NCI-H187 treated with DMSO at 0.1 percent for 48 hours (cell line): ENCODE data around the gene RNF112.

Source experiments
- DNase-seq: peaks from one replicate; lab custom pipeline; 2025; lab: John Stamatoyannopoulos, UW

The RNF112 gene

DNA sequence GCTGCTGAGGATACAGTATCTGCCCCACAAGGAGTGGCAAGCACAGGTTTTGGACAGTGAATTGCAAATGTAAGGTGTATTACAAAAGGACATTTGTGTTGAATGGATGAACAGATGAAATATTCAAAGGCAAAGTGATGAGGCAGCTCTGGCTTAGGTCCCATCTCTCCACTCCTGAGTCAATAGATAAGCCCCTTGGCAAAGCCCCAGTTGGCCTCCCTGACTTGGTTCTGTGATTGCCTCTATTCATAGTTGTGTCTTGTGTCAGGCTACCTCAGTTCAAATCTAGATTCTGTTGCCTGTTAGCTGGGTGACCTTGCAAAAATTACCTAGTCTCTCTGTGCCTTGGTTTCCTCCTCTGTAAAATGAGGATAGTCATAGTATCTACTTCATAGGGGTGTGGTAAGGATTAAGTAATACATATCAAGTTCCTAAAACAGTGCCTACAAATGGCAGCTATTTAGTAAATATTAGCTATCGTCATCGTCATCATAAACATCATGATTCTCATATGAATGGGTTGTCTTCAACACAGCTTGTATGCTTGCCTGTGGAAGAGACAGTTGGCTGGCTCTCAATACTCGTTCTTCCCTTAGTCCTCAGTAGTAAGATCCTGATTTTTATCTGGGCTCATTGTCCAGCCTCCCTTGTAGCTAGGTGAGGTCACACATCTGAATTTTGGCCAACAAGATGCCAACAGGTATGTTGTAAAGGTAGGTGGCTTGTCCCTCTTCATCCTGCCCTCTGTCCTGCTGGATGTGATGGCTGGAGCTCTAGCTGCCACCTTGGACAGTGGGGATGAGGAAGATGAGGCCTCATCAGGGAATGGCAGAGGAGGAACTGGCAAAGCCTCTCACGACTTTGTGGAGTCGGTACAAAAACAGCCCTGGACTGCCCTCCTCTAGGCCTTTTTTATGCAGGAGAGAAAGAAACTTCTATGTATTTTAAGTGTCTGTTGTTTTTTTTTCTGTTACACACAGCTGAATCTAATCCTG lies 21.9 kb upstream of the RNF112 start:
- DNase-seq, result no peak

DNA sequence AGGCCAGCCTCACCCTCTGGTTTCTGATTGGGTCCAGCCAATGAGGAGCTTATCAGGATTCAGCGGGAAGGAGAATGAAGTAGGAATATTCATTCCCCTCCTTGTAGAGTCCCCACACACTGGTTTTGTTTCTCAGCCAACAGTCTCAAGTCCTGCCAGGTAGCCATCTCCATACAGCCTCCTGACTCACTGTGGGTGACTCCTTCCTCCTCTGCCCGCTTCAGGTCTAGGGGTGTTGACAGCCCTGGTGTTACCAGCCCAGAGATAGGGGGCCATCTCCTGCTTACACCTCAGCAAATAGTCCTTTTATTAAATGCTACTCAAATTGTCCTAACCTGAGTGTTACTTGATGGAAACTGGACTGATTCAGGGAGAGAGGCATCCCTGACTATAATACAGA lies 20.1 kb upstream of the RNF112 start:
- DNase-seq, result no peak

DNA sequence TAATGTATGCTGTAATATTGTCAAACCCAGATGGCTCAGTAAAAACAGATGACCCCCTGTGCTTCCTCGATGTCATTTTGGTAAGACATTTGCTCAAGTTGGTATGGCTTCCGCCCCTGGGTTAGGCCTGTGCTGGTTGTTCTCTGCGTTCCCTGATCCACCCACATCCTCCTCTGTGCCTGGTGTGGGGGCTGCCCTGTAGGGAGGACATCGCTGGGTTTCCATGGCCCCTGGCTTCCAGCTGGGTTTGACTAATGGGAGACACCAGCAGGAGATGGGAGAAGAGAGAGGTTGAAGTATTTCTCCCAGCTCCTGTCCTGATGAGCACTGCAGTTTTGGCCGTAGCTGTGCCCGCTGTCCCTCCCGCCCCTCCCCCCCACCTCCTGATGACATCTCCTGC lies 19.6 kb upstream of the RNF112 start:
- no peak for DNase-seq

DNA sequence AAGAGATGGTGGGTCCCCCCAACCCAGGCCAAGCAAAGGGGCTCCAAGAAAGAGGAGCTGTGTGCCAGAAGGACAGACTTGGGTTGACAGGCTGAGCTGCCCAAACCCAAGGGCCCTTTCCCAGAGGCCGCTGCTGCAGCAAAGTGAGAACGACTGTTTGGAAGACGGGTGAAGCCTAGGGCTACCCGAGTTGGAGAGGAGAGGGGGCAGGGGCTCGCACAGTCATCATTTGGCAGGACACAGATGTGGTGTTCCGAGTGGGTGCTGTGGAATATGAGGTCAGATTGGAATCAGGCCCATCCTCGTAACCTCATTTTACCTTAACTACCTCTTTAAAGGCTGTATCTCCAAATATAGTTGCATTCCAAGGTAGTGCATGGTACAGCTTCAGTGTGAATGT lies 18.7 kb upstream of the RNF112 start:
- no peak for DNase-seq

DNA sequence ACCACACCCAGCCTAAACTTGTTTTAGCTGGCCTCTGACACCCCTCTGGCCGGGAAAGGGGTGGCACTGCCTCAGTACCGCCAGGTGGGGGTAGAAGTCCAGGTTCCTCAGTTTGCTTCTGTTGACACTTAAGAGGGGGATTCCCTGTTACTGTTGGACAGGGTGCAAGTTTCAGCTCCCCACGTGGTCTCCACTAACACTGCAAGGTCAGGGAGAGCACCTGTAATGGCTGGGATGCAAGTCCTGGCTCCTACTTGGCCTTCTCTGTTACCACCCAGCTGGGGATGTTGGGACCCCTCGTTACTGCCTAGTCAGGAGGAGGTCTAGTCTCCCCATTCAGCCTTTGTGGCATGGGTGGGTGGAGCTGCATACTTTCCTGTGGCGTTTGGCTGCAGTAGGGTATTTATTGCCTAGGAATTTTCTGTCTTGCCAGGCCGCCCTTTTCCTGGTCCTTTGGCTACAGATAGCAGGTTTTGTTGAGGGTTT lies 13.4 kb upstream of the RNF112 start:
- no peak for DNase-seq

DNA sequence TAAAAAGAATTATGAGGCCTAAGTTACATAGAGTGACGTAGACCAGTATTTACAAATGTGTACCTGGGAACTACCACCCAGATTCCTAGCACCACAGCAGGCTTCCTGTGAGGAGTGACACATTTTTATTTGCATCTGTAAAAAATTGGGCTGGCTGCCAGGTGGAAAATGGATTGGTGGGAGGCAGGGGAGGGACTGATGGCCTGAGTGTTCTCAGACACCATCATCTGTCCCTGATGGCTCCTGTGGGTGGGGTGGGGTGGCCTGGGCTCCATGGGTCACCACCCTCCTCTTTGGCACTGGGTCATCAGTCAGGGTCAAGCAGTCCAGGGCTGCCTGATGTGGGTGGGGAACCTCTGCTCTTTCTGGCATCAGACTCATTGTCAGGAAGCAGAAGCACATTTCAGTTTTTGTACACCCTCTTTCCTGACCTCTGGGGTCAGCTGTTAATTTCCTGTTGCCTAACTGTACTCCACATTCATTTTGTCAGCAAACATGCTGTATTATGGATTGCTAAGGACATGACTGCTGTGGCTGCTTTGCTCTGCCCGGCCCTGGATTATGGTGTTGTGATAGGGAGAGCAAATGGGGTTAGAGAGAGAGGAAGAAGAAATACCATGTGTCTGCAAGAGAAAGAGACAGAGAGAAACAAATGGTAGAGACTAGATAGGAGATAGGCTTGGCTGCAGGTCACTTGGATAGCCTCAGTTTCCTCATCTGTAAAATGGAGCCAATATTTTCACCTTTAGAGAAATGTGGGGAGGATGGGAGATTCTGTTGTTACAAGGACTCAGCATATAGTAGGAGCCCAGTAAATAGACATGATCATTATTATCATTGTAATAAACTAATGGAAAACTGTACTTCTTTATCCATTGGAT lies 12.5 kb upstream of the RNF112 start:
- no peak for DNase-seq

DNA sequence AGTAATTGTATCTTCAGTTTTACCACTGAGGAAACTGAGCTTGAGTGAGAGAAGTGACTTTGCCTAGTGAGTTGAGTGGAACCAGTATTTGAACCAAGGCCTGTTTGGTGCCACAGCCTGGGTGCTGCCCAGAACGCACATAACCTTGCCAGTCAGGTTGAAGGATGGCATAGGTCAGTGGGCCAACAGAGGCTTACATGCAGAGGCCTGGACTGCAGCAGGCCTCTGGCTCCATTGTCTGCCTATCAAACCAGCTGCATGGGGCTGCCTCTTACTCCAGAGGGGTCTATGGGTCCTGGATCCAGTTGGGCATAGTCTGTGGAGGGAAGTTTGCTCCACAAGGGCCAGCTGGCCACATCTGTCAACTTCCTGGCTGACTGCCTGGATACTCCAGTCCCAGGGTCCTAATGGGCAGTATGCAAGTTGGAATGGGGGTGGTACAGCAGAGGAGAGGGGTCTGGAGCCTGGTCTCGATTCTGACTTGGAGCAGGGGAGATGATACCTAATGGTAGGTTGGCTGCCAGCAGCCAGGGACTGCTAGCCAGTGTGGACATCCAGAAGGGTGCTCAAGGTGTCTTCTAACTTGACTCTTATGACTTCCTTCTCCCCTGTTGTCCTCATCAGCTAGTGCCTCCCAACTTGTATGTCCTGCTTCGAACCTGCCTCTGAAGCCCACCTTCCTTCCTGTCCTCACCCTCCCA lies 11.1 kb upstream of the RNF112 start:
- DNase-seq, result no peak

DNA sequence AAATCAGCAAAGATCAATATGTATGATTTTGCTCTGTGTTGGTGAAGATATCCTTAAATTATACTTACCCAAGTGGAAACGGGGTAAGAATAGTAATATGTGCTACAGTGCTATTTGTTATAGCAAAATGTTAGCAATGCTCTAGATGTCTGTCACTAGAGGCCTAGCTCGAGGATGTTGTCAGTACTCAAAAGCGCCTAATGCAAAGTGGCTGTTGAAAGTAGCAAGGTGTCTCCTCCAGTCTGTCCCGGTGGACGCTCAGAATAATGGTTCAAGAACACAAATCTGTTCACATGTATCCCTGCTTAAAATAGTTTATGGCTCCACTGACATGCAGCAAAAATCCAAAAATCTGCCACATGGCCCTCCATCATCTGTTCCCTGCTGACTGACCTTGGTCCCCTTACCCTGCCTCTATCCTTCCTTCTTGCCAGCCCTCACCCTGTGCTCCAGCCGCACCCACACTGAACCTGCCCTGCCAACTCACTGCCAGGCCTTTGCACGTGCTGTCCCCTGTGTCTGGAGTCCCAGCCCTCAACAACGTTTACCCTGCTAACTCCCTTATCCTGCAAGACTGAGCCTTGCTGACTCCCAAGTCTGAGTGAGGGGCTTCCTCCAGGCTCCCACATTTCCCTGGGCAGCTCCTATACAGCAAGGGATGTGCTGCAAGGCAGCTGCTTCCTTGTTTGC lies 9.6 kb upstream of the RNF112 start:
- no peak for DNase-seq

DNA sequence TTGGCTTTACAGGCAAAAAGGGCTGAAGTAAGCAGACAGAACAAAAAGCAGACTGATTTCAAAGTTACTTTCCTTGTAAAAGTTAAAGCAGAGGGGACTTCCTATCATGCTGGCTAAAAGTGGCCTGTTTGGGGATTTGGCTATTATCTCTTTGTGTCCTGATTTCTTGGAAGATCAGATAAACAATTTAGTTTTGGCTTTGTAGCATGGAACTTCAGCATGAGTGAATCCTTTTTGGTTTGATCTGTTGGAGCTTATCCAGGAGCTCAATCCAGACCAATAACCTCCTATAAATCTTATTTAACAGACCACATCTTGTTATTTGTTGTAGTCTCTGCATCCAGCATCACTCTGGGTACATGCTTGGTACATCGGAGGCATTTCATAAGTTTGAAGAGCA lies 8.9 kb upstream of the RNF112 start:
- no peak for DNase-seq

DNA sequence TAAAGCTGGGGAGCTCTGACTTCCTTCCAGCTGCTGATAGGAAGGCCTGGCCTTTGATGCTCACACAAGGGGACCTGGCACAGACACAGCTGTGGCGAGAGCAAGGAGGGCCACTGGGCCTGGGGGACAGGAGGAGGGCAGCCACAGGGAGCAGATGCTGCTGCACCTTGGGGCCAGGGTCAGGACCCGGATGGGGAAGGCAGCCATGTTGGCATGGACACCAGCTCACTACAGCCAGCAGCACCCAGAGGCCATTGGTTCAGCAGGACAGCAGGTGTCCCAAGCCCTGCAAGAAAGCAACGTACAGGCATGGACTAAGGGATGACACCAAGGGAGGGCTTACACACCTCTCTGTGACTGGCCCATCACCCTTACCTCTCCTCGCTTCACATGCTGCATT lies 8.0 kb upstream of the RNF112 start:
- no peak for DNase-seq

DNA sequence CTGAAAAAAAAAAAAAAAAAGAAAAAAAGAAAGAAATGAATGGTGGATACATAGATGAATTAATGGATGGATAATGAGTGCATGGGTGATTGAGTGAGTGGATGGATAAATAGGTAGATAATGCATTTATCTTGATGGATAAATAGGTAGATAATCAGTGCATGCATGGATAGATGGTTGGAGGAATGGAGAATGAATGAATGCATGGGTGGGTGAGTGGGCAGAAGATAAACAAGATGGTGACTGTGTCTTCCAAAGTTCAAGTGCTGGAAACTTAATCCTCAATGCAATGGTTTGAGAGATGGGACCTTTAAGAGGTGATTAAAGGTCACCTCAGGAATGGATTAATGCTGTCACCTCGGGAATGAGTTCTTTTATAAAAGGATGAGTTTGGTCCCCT lies 6.8 kb upstream of the RNF112 start:
- no peak for DNase-seq

DNA sequence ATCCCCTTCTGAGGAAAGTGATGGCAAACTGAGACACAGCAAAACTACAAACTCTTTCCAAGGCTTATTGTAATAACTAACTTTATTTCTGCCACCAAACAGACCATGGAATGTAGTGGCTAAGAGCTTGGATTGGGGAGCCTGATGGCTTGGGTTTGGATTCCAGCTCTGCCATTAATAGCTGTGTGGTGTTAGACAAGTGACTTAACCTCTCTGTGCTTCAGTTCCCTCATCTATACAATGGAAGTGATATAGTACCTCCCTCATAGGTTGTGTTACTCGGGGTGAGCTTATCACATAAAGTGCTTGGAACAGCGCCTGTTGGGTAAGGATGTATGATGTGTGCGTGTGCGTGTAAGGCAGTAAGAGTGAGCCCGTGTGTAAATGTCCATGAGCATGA lies 5.9 kb upstream of the RNF112 start:
- DNase-seq, result no peak

DNA sequence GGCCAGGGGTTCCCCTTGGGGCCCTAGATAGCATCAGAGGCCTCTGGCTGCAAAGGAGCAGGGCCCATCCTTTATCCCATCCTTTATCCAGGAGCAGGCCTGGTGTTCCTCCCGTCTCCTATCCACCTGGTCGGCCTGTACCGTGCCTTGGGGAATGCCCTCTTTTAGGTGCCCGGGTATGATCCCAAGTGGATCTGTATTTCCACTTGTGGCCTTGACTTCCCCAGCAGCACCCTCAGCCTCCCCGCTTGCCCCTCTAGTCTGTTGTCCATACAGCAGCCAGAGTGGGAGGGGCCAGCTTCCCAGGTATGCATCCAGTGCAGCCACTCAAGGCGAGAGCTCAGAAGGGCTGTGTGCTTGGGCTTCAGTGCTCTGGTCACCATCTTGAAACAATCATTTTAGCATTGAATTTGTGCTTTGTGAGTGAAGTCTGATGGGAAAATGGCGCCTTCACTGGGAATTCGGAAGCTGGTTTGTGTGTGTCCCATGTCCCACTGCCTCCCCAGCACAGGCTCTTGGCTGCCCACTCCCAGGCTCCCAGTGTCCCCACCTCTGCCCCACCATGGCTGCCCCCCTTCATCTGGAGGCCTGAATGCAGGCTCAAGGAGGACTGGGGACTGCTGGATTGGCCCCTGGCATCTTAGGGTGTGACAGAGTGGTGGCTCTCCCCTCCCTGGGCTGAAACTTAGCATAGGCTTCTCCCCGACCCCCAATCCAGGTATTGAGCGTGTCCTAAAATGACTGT lies 3.3 kb upstream of the RNF112 start:
- DNase-seq, result no peak

DNA sequence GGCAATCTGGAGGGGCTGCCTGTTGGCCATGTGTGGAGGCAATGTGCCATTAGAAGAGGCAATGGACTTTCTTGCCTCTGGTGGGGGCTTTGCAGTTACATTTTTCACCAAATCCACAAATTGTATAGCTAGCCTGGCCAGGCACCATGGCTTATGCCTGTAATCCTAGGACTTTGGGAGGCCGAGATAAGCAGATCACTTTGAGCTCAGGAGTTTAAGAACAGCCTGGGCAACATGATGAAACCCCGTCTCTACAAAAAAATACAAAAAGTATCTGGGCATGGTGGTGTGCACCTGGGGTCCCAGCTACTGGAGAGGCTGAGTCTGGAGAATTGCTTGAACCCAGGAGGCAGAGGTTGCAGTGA lies 2.7 kb upstream of the RNF112 start:
- no peak for DNase-seq

DNA sequence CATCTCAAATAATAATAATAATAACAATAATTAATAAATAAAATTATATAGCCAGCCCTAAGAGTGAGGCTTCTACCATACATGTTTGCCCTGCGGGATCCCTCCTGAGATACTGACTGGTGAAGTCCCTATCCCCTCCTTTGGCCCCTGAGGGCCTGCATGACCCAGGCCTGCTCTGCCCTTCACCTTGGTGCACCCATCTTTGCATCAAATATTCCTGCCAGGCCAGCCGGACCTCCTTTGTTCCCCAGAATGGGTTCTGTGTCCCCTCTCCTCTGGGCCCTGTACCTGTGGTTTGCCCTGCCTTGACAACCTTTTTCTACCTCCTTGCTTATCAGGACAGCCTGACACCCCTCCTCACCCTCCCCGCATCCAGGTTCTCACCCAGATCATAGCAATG lies 2.0 kb upstream of the RNF112 start:
- no peak for DNase-seq

DNA sequence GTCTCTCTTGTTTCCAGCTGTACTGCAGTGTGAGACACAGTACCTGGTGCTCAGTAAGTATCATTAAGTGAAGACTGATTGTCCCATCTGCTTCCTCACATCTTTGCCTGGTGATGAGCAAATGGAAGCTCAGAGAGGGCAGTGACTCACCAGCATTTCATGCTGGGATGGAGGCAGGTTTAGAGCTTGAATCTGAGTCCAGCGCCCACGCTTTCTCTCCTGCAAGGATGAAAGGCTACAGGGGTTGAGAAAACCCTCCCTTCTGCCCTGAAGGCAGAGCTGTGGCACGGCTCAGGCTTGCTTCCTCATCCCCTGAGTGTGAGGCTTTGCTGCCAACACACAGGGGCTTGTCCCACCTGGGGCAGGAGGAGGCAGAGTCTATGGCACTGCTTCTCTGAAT lies 1.5 kb upstream of the RNF112 start:
- DNase-seq, result no peak

DNA sequence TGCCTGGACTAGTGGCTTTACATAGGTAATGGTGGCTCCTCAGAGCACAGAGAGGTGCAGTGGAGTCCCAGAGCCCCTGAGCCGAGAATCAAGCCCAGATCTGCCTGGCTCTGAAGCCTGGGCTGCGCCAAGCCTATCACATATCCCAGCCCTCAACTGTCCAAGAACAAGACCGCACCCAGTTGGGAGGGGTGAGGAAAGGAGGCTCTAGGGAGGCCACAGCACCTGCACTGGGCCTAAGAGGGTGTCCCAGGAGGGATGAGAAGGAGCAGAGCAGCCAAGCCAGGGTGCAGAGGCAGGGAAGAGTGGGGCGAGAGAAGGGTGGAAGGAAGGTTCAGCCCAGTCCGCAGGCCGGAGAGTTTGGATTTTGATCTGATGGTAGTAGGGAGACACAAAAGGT lies 941 bp upstream of the RNF112 start:
- no peak for DNase-seq

DNA sequence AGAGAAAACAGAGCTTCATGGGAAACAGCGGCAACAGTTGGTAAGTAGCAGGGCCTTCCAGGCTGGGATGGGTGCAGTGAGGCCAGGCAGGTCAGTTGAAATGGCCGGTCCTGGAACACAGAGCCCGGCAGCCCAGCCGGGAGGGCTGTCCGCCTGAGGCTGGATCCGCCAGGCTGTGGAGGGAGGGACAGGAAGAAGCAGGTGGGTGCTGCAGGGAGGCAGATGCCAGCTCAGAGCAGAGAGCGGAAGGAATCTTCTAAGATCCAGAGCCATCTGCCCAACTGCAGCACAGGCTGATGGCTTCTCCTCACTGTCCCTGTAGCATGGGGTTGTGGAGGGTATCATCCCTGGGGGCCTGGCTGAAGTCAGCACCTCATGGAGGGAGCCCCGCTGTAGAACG lies 599 bp downstream of the RNF112 start:
- DNase-seq, result no peak

DNA sequence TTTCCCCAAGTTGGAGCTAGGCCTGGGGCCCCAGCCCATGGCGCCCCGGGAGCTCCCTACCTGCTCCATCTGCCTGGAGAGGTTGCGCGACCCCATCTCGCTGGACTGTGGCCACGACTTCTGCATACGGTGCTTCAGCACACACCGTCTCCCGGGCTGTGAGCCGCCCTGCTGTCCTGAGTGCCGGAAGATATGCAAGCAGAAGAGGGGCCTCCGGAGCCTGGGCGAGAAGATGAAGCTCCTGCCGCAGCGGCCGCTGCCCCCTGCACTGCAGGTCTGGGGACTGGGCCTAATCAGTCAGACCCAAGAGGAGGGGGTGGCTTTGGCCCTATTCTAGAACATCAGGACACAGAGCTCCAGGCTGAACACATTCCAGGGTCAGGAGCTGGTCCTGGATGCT lies 1.5 kb downstream of the RNF112 start:
- DNase-seq, result no peak

DNA sequence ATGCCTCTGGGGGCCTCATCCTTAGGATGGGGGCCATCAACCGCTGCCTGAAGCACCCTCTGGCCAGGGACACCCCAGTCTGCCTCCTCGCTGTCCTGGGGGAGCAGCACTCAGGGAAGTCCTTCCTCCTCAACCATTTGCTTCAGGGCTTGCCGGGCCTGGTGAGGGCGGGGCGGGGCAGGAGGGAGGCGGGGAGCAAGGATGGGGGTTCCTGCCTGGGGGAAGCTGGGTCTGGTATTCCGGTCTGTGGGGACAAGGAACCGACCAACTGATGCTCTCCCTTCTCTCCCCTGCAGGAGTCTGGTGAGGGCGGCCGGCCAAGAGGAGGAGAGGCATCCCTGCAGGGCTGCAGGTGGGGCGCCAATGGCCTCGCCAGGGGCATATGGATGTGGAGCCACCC lies 2.0 kb downstream of the RNF112 start:
- no peak for DNase-seq

DNA sequence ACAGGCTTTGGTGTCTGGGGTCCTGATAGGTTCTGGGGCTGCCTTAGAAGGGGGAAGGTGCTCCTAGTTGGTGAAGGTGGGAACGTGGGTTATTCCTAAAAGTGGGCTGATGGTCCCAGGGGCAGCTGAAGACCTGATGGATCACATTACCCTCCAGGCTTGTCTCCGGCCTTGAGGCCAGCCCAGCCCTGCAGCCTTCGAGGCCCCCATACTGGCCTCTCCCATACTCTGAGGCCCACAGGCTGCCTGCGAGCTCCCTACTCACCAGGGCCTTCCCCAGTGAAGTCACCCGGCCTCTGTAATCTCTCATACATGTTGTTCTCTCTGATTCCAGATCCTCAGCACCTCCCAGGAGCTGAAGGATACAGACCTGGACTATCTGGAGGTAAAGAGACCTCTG lies 2.7 kb downstream of the RNF112 start:
- DNase-seq, result no peak
